Measurements from ENCODE around the gene BPIFB2. TPM values are rescaled to one million over a fixed set of nuclear protein-coding genes. Genes with fewer than 3 reads are reported as not detected.

The BPIFB2 gene
- total and polyA plus RNA-seq, 10 of the 15 experiments (the other 5 are each of a cell fraction or from before 2014, with no cell fraction given): not detected

- TF ChIP-seq TBL1XR1 (IDR thresholded peaks at IDR 0.05; ENCODE audit: low read depth, low read length): no peak
Measured at GRCh38 chr20:33034901-33035492, 27.5 kb downstream of the BPIFB2 start (continued).

GRCh38 chr20:33037456-33037855, 30.0 kb downstream of the BPIFB2 start:
- H3K4me1 ChIP-seq (ENCODE audit: control insufficient read depth, insufficient read depth, low read length): no peaks in the 10 kb centered on the region
- ChIA-PET CTCF (no interaction called here), POLR2A (no interaction called here), RAD21 (ENCODE audit: unreplicated experiment) (no interaction called here), SMC1A (ENCODE audit: uncharacterized antibody, unreplicated experiment) (no interaction called here)
- H4K20me1 ChIP-seq (ENCODE audit: control insufficient read depth, insufficient read depth): no peaks in the 10 kb centered on the region
- no peak overlapping the region for H3K9ac ChIP-seq (ENCODE audit: control insufficient read depth, insufficient read depth, low read length)
- no peak for FAIRE-seq
- 11% methylated on average over 5 of the region's 5 CpGs for WGBS (ENCODE audit: insufficient coverage, insufficient replicate concordance, low lambda C conversion rate, missing lambda C conversion rate)
- H3K4me3 ChIP-seq: no peak overlapping the region
- H3K79me2 ChIP-seq (ENCODE audit: control insufficient read depth, insufficient read depth, low read length): no peaks in the 10 kb centered on the region
- ATAC-seq: no peak
- H3K27me3 ChIP-seq (replicated peaks in 1 of 2; ENCODE audit: control insufficient read depth in 2 of 2, insufficient read depth in 2 of 2, low read length in 1 of 2): no peaks in the 10 kb centered on the region; a peak in 1 of 4 replicates
- H3K27ac ChIP-seq (ENCODE audit: control insufficient read depth, insufficient read depth): no peak overlapping the region
- no peak for DNase-seq (ENCODE audit: low read depth, low spot score)
- intact Hi-C loops (cut with micrococcal nuclease; ENCODE audit: unreplicated experiment): no loop called here
- in situ Hi-C loops (cut with MboI): no loop called here
- BruUV-seq (replicated peaks): no TSS peak
- H3K9me3 ChIP-seq (replicated peaks; ENCODE audit: control insufficient read depth, insufficient read depth, low read length): no peaks in the 10 kb centered on the region
- H3K4me2 ChIP-seq (ENCODE audit: control insufficient read depth, insufficient read depth): no peak overlapping the region
- no peak overlapping the region for H2AFZ ChIP-seq (ENCODE audit: control insufficient read depth, low read depth, low read length)
- no peaks in the 10 kb centered on the region for H3K36me3 ChIP-seq (ENCODE audit: control insufficient read depth in 2 of 2, insufficient read depth in 2 of 2, low read length in 1 of 2)
- no peak for TF ChIP-seq NFYB (IDR thresholded peaks at IDR 0.05; ENCODE audit: insufficient read depth, low read depth, low read length)

GRCh38 chr20:33038243-33038642, 30.7 kb downstream of the BPIFB2 start:
- H4K20me1 ChIP-seq (ENCODE audit: control insufficient read depth, insufficient read depth): no peaks in the 10 kb centered on the region
- intact Hi-C loops (cut with micrococcal nuclease; ENCODE audit: unreplicated experiment): no loop called here
- DNase-seq (ENCODE audit: low read depth, low spot score) (no peak), FAIRE-seq (no peak), ATAC-seq (no peak)
- no peaks in the 10 kb centered on the region; a peak in 1 of 4 replicates for H3K27me3 ChIP-seq (replicated peaks in 1 of 2; ENCODE audit: control insufficient read depth in 2 of 2, insufficient read depth in 2 of 2, low read length in 1 of 2)
- H3K4me2 ChIP-seq (ENCODE audit: control insufficient read depth, insufficient read depth): no peak overlapping the region
- ChIA-PET RAD21 (ENCODE audit: unreplicated experiment) (no interaction called here), CTCF (no interaction called here), POLR2A (no interaction called here), SMC1A (ENCODE audit: uncharacterized antibody, unreplicated experiment) (no interaction called here)
- no peaks in the 10 kb centered on the region for H3K36me3 ChIP-seq (ENCODE audit: control insufficient read depth in 2 of 2, insufficient read depth in 2 of 2, low read length in 1 of 2)
- no peaks in the 10 kb centered on the region for H3K79me2 ChIP-seq (ENCODE audit: control insufficient read depth, insufficient read depth, low read length)
- no peak overlapping the region for H3K4me3 ChIP-seq
- H3K4me1 ChIP-seq (ENCODE audit: control insufficient read depth, insufficient read depth, low read length): no peaks in the 10 kb centered on the region
- H3K9ac ChIP-seq (ENCODE audit: control insufficient read depth, insufficient read depth, low read length): no peak overlapping the region
- in situ Hi-C loops (cut with MboI): no loop called here
- TF ChIP-seq NFXL1 (IDR thresholded peaks at IDR 0.05; ENCODE audit: borderline replicate concordance) (no peak), E4F1 (IDR thresholded peaks at IDR 0.05; ENCODE audit: borderline replicate concordance, partially characterized antibody) (peak; percentile 20), PKNOX1 (IDR thresholded peaks at IDR 0.05) (no peak)
- BruUV-seq (replicated peaks): no TSS peak
- H3K9me3 ChIP-seq (replicated peaks; ENCODE audit: control insufficient read depth, insufficient read depth, low read length): no peaks in the 10 kb centered on the region
- WGBS (ENCODE audit: insufficient coverage, insufficient replicate concordance, low lambda C conversion rate, missing lambda C conversion rate): 28% methylated on average over 4 of the region's 4 CpGs
- no peak overlapping the region for H3K27ac ChIP-seq (ENCODE audit: control insufficient read depth, insufficient read depth)
- H2AFZ ChIP-seq (ENCODE audit: control insufficient read depth, low read depth, low read length): no peak overlapping the region

Measured in GM12878 (cell line).